HL-60 (cell line): ENCODE data around the gene GALNT3.

ENCODE experiments used
- DNase-seq, 2 experiments: peaks; one replicate each; pipeline ENCODE4 v3.0.0-alpha.2; 2010 to 2020; ENCODE audit warnings: low read depth in 1 of 2, low spot score in 1 of 2
- H3K27ac ChIP-seq: fragments of 250-450 bp; sonication (Bioruptor Pico); replicated peaks from 2 replicates; pipeline ENCODE4 v1.5.1; 2020; ENCODE audit warnings: mild to moderate bottlenecking, moderate library complexity
- H3K27me3 ChIP-seq: fragments of 250-450 bp; sonication (Bioruptor Pico); 2 replicates; pipeline ENCODE4 v1.5.1; 2021; ENCODE audit warnings: mild to moderate bottlenecking, moderate library complexity; ENCODE audit not compliant: insufficient read depth, poor library complexity, severe bottlenecking
- H3K4me3 ChIP-seq: replicated peaks from 2 replicates; pipeline ENCODE4 v1.5.1; 2011; ENCODE audit warnings: mild to moderate bottlenecking, control low read depth, low read length; ENCODE audit not compliant: insufficient read depth
- CTCF ChIP-seq: IDR thresholded peaks from one replicate; pipeline ENCODE4 v1.5.1; 2011; ENCODE audit warnings: low read length, control low read depth, inconsistent platforms; ENCODE audit not compliant: insufficient read depth
- GABPA ChIP-seq: IDR thresholded peaks from 2 replicates; pipeline ENCODE4 v1.6.1; 2012; ENCODE audit warnings: low read depth
- POLR2AphosphoS5 ChIP-seq: IDR thresholded peaks from 2 replicates; pipeline ENCODE4 v1.6.1; 2012; ENCODE audit warnings: low read depth
- REST ChIP-seq: IDR thresholded peaks from 2 replicates; pipeline ENCODE4 v1.6.1; 2012; ENCODE audit warnings: low read depth; ENCODE audit not compliant: insufficient replicate concordance
- SPI1 ChIP-seq: IDR thresholded peaks from 2 replicates; pipeline ENCODE4 v1.6.1; 2012; ENCODE audit warnings: low read depth, mild to moderate bottlenecking, borderline replicate concordance

Gene GALNT3

GRCh38 chr2:165790466-165790865, 3.6 kb downstream of the GALNT3 start:
- no peak overlapping the region for H3K4me3 ChIP-seq
- no peak for DNase-seq

GRCh38 chr2:165787334-165787733, 6.7 kb downstream of the GALNT3 start:
- Histone ChIP-seq H3K4me3 (no peak overlapping the region), H3K27ac (no peak overlapping the region), H3K27me3 (no peaks in the 10 kb centered on the region)
- no peak for DNase-seq
- TF ChIP-seq GABPA (no peak), POLR2AphosphoS5 (no peak), CTCF (no peak), SPI1 (no peak), REST (no peak)

More at GRCh38 chr2:165790466-165790865, 3.6 kb downstream of the GALNT3 start:
- H3K27me3 ChIP-seq, result no peaks in the 10 kb centered on the region
- H3K27ac ChIP-seq, result no peak overlapping the region
- TF ChIP-seq REST (no peak), SPI1 (no peak), CTCF (no peak), GABPA (no peak), POLR2AphosphoS5 (no peak)

- Histone ChIP-seq H3K27ac (no peak overlapping the region), H3K4me3 (no peak overlapping the region), H3K27me3 (no peaks in the 10 kb centered on the region)
- DNase-seq, result no peak
- TF ChIP-seq REST, result no peak
- TF ChIP-seq GABPA, result no peak
- TF ChIP-seq POLR2AphosphoS5, result no peak
- no peak for TF ChIP-seq SPI1
Measured at GRCh38 chr2:165779706-165780105, 14.3 kb downstream of the GALNT3 start.
